Peyer's patch (tissue), 4 donors: ENCODE results near the gene YIF1A.

Experiments
- CTCF ChIP-seq, 6 experiments: fragments of 450-650 bp in 4 of 6; fragments of 200-600 bp in 2 of 6; sonication (generic) in 1 of 6; IDR thresholded peaks; one replicate each; pipeline ENCODE4 v1.5.1; 2017 to 2019; ENCODE audit warnings: antibody characterized with exemption in 6 of 6, mild to moderate bottlenecking in 3 of 6, moderate library complexity in 1 of 6
- POLR2A ChIP-seq, 2 donors: fragments of 450-650 bp; IDR thresholded peaks; one replicate each; pipeline ENCODE4 v1.5.1; 2017; ENCODE audit warnings: antibody characterized with exemption in 2 of 2, mild to moderate bottlenecking in 2 of 2, moderate library complexity in 2 of 2

- TF ChIP-seq CTCF (IDR thresholded peaks at IDR 0.05): no peak
- no peak for TF ChIP-seq POLR2A (IDR thresholded peaks at IDR 0.05)
These were observed 5.1 kb upstream of the YIF1A start for GRCh38 chr11:66293777-66294625.
